Left ventricle myocardium inferior (tissue), 1 donor: ENCODE data around the gene MACF1. TPM values are rescaled to one million over a fixed set of nuclear protein-coding genes. Genes with fewer than 3 reads are reported as not detected.
A peak's percentile ranks its signal among the peaks of the same experiment; 100 is the strongest.

Experiments used
- DNase-seq: peaks from one replicate; pipeline ENCODE4 v3.0.0-alpha.2; 2020
- H3K27ac ChIP-seq: fragments of 200-600 bp; replicated peaks from 2 replicates; pipeline ENCODE4 v1.8.0; 2021
- H3K27me3 ChIP-seq: fragments of 200-600 bp; 2 replicates; pipeline ENCODE4 v1.8.0; 2021; ENCODE audit warnings: low read depth
- H3K36me3 ChIP-seq: fragments of 200-600 bp; 2 replicates; pipeline ENCODE4 v1.8.0; 2021
- H3K4me1 ChIP-seq: fragments of 200-600 bp; 2 replicates; pipeline ENCODE4 v1.8.0; 2021
- H3K4me3 ChIP-seq: fragments of 200-600 bp; 2 replicates; pipeline ENCODE4 v1.8.0; 2021; ENCODE audit warnings: mild to moderate bottlenecking, moderate library complexity
- H3K9me3 ChIP-seq: fragments of 200-600 bp; replicated peaks from 2 replicates; pipeline ENCODE4 v1.8.0; 2021
- CTCF ChIP-seq: fragments of 200-600 bp; IDR thresholded peaks from 2 replicates; pipeline ENCODE4 v1.8.0; 2021; ENCODE audit warnings: antibody characterized with exemption, mild to moderate bottlenecking, borderline replicate concordance
- intact Hi-C: fragments of 100-400 bp; cut with micrococcal nuclease; formaldehyde crosslinking; loops from one replicate; pipeline ENCODE4 v1.11.0; 2022
- total RNA-seq: library from RNA; stranded (reverse); fragmentation: NEBNext Ultra II Directional; extraction: Animal tissue kit (Norgen Biotek cat#: 25700); gene quantifications from one replicate; pipeline ENCODE4 v1.2.1, GENCODE V29; 2021
- donor health status: DM: no; HTN: yes; CAD: no; lungs with severe emphysema.

The MACF1 gene
- total RNA-seq, 1 donor from 2014 or later: 181 TPM

DNA sequence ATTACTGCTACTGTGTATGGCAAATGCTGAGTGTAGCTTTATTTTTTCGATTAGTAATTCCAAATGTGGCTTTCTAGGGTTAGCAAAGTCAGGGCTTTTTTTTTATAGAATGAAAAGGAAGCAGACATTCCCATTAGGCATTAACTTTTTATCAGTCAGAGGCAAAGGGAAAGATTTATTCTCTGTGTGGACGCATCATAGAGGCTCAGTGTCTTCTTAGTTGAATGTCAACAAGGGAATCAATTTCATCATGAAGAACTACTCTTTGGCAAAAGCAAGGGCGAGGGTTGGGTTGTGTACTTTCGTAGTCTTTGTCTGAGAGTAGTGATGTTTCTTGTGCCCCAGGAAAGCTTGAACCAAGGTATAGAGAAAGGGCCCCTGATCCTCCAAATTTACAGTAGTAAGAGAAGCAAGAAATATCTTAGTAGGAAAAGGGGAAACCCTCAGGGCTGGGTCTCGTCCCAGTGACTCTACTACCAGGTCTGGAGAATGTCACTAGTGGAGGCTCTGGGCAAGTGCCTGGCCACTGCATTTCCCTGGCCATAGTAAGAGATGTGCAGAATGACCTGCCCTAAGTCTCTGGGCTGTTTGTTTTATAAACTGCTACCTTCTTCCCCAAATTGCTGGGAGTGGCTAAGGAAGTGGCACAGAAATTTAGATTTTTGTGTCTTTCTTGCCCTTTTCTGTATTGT is 30.0 kb upstream of the MACF1 start:
- Histone ChIP-seq H3K4me1 (peaks cover 73% of the 10 kb centered on the region), H3K27ac (peak overlapping the region; percentile 69), H3K36me3 (no peaks in the 10 kb centered on the region), H3K27me3 (no peaks in the 10 kb centered on the region), H3K4me3 (no peak overlapping the region), H3K9me3 (no peaks in the 10 kb centered on the region)
- no peak for TF ChIP-seq CTCF
- no peak for DNase-seq
- intact Hi-C loops: no loop called here

DNA sequence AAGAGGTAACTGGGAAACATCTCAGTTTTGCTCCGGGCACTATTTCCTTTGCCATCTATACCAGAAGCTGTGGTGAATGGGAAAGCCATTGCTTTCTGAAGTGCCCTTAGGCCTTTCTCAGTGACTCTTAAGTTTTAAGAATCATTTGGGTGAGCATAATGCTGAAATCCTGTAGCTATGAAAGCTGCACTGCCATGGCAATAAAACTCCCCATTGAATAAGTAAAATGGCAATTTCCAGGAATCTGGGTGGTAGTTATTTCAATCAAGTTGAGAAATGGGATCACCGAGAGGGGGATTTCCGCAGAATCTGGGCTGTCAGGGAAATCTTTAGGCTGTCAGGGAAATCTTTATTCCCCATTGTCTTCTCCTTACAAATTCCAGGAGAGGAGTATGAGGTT is 26.8 kb upstream of the MACF1 start:
- H3K27me3 ChIP-seq: no peaks in the 10 kb centered on the region
- H3K27ac ChIP-seq: no peak overlapping the region
- H3K36me3 ChIP-seq: no peaks in the 10 kb centered on the region
- peaks cover 59% of the 10 kb centered on the region for H3K4me1 ChIP-seq
- TF ChIP-seq CTCF: no peak
- DNase-seq: no peak
- no peak overlapping the region for H3K4me3 ChIP-seq
- intact Hi-C loops: no loop called here
- no peaks in the 10 kb centered on the region for H3K9me3 ChIP-seq

GRCh38 chr1:39178541-39179431 is 25.7 kb upstream of the MACF1 start:
- intact Hi-C loops: no loop called here
- H3K27ac ChIP-seq: peak overlapping the region; percentile 43
- H3K4me3 ChIP-seq: no peak overlapping the region
- peaks cover 55% of the 10 kb centered on the region for H3K4me1 ChIP-seq
- no peak for DNase-seq
- no peaks in the 10 kb centered on the region for H3K27me3 ChIP-seq
- no peak for TF ChIP-seq CTCF
- H3K36me3 ChIP-seq: no peaks in the 10 kb centered on the region
- H3K9me3 ChIP-seq: no peaks in the 10 kb centered on the region

DNA sequence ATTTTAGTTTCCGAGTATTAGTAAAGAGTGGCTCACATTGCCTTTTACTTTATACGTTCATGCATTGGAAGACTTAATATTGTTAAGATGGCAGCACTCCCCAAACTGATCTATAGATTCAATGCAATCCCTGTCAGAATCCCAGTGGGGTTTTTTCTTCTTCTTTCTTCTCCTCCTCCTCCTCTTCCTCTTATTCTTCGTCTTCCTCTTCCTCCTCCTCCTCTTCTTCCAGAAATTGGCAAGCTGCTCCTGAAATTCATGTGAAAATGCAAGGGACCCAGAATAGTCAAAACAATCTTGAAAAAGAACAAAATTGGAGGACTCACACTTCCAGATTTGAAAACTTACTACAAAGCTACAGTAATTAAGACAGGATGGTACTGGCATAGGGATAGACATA is 23.2 kb upstream of the MACF1 start:
- no peaks in the 10 kb centered on the region for H3K27me3 ChIP-seq
- no peaks in the 10 kb centered on the region for H3K36me3 ChIP-seq
- H3K4me1 ChIP-seq: peaks cover 53% of the 10 kb centered on the region
- H3K4me3 ChIP-seq: no peak overlapping the region
- no peak for TF ChIP-seq CTCF
- H3K27ac ChIP-seq: no peak overlapping the region
- no peaks in the 10 kb centered on the region for H3K9me3 ChIP-seq
- intact Hi-C loops: no loop called here
- no peak for DNase-seq

DNA sequence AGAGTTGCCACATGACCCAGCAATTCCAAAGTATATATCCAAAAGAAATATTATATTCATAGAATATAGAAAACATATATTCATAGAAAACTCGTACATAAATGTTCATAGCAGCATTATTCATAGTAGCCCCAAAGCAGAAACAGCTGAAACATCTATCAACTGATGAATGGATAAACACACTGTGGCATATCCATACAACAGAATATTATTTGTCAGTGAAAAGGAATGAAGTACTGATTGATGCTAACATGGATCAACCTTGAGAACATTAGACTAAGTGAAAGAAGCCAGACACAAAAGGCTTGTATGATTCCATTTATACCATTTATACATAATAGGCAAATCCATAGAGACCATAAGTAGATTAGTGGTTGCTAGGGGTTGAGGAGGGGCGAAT is 21.7 kb upstream of the MACF1 start:
- no peaks in the 10 kb centered on the region for H3K36me3 ChIP-seq
- no peaks in the 10 kb centered on the region for H3K9me3 ChIP-seq
- no peak overlapping the region for H3K4me3 ChIP-seq
- H3K27me3 ChIP-seq: no peaks in the 10 kb centered on the region
- no peak for TF ChIP-seq CTCF
- DNase-seq: no peak
- no peak overlapping the region for H3K27ac ChIP-seq
- H3K4me1 ChIP-seq: peaks cover 47% of the 10 kb centered on the region
- intact Hi-C loops: no loop called here
